ENCODE data around the gene CMTM1.

DNA sequence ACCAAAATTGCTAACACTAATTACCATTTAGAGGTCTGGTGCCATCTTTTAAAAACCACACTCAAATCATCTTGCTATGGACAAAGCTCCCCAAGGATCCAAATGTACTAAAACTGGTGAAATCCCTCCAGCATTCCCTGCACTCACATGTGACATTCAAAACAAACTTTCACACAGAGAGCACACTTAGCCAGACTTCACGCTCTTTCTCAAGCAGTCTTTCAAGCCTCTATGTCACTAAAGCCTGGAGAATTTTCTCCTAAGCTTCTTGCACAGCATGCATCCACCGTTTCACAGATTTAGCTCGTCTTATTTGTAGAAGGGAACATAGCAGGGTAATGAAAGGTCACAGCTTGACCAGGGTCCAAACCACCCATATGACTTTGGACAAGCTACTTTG is 57.5 kb downstream of the CMTM1 start:
- TF ChIP-seq POLR2A (IDR thresholded peaks at IDR 0.05; ENCODE audit: low read depth, low read length) (no peak), EZH2 (IDR thresholded peaks at IDR 0.05; ENCODE audit: borderline replicate concordance, low read depth, low read length, severe bottlenecking) (no peak), POLR2AphosphoS5 (IDR thresholded peaks at IDR 0.05; ENCODE audit: insufficient read depth, low read depth, low read length) (no peak), GATA2 (IDR thresholded peaks at IDR 0.05; ENCODE audit: insufficient read depth, insufficient read length, low read depth, low read length) (no peak), FOS (IDR thresholded peaks at IDR 0.05; ENCODE audit: borderline replicate concordance, insufficient read depth, low read length) (no peak)
- TF ChIP-seq, protein P1, sequence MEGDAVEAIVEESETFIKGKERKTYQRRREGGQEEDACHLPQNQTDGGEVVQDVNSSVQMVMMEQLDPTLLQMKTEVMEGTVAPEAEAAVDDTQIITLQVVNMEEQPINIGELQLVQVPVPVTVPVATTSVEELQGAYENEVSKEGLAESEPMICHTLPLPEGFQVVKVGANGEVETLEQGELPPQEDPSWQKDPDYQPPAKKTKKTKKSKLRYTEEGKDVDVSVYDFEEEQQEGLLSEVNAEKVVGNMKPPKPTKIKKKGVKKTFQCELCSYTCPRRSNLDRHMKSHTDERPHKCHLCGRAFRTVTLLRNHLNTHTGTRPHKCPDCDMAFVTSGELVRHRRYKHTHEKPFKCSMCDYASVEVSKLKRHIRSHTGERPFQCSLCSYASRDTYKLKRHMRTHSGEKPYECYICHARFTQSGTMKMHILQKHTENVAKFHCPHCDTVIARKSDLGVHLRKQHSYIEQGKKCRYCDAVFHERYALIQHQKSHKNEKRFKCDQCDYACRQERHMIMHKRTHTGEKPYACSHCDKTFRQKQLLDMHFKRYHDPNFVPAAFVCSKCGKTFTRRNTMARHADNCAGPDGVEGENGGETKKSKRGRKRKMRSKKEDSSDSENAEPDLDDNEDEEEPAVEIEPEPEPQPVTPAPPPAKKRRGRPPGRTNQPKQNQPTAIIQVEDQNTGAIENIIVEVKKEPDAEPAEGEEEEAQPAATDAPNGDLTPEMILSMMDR (IDR thresholded peaks at IDR 0.05; ENCODE audit: extremely low read depth in 1 of 2, insufficient read depth in 1 of 2, low read depth in 1 of 2, low read length in 2 of 2) = no peak

All from endothelial cell of umbilical vein (primary cell).